Cardiac fibroblast (primary cell): Measurements from ENCODE around the gene LARGE1.

Experiments used
- DNase-seq, 2 donors: peaks; one replicate each; pipeline versions ENCODE4 v3.0.0 to v3.0.0-alpha.2; 2010; ENCODE audit warnings: low read depth in 2 of 2
- H3K4me3 ChIP-seq, 2 donors: replicated peaks in 1 of 2; 1 replicate in 1 of 2; 2 replicates in 1 of 2; pipeline ENCODE4 v1.5.1; 2011; ENCODE audit warnings: low read depth in 2 of 2, low read length in 2 of 2, mild to moderate bottlenecking in 2 of 2, moderate library complexity in 1 of 2
- CTCF ChIP-seq: IDR thresholded peaks from one replicate; pipeline ENCODE4 v1.5.1; 2011; ENCODE audit warnings: low read depth, mild to moderate bottlenecking, low read length, inconsistent platforms

LARGE1 gene

DNA sequence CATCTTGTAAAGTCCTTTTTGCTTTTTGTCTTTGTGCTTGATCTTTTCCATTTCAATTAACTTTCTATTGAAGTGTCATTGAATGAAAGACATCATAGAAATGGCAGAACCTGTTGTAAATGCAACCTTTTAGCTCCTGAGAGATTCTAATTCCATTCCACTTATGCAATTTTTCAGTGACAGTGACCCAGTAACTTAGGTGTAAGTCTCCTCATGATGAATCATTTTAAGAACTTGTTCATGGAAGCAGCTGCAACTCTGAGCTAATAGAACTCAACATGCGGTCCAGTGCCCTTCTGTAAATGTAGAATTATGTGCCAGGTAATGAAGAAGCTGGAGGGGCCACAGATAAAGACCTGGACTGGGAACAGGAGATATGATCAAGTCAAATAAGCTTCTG, 463.8 kb downstream of the LARGE1 start:
- no peak for DNase-seq
- H3K4me3 ChIP-seq, result no peak overlapping the region
- TF ChIP-seq CTCF, result no peak

DNA sequence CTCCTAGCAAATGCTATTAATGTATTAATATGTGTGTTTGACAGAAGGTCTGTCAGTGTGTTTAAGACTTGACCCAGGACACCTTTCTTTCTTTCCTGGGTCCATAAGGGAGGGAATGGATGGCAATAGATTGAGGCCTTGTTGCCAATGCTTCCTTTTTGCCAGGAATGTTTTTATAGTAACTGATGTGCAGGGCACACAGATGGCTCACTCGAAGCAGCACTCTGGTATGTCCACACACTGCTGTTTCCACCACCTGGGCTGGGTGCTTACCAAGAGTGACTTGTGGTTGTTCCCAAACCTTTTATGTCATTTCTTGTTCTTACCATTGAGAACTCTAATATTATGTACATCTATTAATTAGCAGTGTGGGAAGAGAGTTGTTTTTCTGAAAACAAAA, 465.2 kb downstream of the LARGE1 start:
- DNase-seq, result no peak
- no peak for TF ChIP-seq CTCF
- no peak overlapping the region for H3K4me3 ChIP-seq

GRCh38 chr22:33451866-33452469, 468.3 kb downstream of the LARGE1 start:
- H3K4me3 ChIP-seq, result no peak overlapping the region
- TF ChIP-seq CTCF, result no peak
- no peak for DNase-seq

DNA sequence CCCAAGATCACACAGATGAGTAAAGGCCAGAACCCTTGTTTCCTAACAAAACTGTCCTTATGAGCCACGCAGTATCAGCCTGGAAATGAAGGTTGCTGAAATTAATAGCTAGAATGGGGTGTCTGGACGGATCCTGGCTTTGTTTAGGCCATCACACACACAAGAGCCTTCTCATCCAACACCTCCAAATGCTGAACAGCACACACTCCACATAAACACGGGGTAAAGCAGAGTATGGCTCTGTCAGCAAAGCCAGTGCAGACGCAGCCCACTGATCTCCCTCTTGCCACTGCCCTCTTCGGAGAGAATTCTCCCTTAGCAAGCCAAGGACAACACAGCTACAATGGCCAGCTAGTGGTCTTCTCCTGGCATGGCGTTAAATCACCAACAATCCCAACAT, 469.5 kb downstream of the LARGE1 start:
- no peak for DNase-seq
- no peak for TF ChIP-seq CTCF
- H3K4me3 ChIP-seq, result no peak overlapping the region

DNA sequence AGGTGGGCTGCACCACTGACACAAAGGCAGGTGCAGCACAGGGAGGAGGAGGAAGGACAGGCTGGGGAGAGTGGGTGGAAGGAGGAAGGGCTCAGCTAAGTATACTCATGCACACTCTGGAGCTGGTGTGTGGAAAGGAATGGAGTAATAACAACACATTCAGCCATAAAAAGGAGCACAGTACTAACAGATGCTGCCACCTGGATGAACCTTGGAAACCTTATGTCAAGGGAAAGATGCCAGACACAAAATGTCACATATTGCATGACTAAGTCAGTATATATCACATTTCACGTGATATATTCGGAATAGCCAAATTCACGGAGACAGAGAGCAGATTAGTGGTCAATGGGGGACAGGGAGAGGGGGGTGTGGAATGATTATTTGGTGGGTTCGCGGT, 472.5 kb downstream of the LARGE1 start:
- no peak for TF ChIP-seq CTCF
- DNase-seq, result no peak
- no peak overlapping the region for H3K4me3 ChIP-seq

DNA sequence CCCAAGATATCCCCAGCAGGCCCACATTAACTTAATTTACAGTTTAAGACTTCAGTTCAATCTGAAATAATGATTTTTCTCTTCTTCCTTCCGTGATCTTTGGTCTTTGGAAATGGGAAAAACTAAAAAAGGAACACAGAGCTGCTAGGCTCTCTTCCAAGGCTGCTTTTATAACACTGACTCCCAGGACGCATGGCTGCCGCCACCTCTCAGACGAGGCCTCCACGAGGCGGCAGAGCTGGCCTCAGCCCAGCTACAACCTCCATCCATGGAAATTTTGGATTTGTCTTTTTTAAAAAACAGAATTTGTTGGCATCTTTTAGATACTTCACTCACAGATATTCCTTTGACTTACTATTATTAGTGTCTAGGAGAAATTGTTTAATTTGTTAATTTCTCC, 476.6 kb downstream of the LARGE1 start:
- no peak overlapping the region for H3K4me3 ChIP-seq
- TF ChIP-seq CTCF, result no peak
- no peak for DNase-seq

DNA sequence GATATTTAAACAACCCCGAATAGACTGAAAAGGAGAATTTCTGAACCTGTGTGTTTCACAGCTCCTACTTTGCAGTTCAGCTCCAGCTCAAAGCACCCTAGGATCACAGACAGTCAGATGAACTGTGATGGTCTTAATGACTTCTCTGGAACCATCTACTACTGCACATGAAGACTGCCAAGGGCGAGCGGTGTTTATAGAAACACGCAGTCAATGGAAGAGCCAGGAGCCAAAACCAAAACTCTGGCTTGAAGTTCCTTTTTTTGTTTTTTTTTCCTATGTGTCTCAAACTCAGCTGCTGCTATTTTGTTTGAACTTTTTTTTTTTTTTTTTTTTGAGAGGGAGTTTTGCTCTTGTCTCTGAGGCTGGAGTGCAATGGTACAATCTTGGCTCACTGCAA, 479.5 kb downstream of the LARGE1 start:
- TF ChIP-seq CTCF, result no peak
- no peak for DNase-seq
- no peak overlapping the region for H3K4me3 ChIP-seq
